Measurements from ENCODE around the gene MED16.

The MED16 gene, protein sequence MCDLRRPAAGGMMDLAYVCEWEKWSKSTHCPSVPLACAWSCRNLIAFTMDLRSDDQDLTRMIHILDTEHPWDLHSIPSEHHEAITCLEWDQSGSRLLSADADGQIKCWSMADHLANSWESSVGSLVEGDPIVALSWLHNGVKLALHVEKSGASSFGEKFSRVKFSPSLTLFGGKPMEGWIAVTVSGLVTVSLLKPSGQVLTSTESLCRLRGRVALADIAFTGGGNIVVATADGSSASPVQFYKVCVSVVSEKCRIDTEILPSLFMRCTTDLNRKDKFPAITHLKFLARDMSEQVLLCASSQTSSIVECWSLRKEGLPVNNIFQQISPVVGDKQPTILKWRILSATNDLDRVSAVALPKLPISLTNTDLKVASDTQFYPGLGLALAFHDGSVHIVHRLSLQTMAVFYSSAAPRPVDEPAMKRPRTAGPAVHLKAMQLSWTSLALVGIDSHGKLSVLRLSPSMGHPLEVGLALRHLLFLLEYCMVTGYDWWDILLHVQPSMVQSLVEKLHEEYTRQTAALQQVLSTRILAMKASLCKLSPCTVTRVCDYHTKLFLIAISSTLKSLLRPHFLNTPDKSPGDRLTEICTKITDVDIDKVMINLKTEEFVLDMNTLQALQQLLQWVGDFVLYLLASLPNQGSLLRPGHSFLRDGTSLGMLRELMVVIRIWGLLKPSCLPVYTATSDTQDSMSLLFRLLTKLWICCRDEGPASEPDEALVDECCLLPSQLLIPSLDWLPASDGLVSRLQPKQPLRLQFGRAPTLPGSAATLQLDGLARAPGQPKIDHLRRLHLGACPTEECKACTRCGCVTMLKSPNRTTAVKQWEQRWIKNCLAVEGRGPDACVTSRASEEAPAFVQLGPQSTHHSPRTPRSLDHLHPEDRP

DNA sequence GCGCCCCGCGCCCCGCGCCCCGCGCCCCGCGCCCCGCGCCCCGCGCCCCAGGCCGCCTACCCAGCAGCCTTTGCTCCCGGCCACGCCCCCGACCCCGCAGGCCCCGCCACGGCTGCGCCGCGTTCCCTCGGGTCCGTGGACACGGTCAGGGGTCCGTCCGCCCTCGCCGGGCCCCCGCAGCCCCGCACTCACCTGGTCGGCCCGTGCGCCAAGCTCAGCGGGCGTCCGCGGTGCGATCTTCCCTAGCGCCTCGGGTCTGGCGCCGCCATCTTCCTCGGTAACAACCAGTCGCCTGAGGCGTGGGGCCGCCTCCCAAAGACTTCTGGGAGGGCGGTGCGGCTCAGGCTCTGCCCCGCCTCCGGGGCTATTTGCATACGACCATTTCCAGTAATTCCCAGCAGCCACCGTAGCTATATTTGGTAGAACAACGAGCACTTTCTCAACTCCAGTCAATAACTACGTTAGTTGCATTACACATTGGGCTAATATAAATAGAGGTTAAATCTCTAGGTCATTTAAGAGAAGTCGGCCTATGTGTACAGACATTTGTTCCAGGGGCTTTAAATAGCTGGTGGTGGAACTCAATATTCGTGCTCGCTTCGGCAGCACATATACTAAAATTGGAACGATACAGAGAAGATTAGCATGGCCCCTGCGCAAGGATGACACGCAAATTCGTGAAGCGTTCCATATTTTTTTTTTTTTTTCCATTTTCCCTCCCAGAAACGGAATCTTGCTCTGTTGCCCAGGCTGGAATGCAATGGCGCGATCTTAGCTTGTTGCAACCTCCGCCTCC is at the start of gene MED16, which contains the start of gene RNU6-9:
Gene MED16 (minus strand): TSS at position 294 of the 796 bp plus-strand sequence. CDS start 2,056 bp downstream, outside the sequence.
Gene RNU6-9 (plus strand): TSS at position 591 of the 796 bp plus-strand sequence.
- peak; percentile 76 for DNase-seq (ENCODE audit: low read depth, low spot score)

DNA sequence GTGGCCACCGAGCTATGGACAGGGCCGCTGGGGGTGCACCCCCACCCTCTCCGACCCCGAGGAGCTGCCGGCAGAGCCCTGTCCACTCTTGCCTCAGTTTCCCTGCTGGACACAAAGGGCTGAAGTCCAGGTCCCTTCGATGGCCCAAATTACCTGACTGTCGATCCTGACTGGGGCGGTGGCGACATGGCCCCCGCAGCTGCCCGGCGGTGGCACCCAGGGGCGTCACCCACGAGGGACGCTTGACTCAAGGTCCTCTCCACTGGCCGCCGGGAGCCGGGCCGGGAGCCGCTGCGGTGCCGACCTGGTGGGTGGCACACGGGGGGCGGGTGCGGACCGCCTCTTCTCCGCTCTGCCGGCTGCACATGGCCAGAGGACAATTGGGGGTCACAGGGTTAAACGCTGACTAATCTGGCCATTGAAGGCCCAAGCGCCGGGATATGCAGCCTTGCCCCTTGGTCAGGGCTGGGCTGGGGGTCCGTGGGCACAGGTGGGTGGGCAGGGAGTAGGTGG is 49.2 kb upstream of the MED16 start:
- no peak for DNase-seq (ENCODE audit: low read depth, low spot score)

DNA sequence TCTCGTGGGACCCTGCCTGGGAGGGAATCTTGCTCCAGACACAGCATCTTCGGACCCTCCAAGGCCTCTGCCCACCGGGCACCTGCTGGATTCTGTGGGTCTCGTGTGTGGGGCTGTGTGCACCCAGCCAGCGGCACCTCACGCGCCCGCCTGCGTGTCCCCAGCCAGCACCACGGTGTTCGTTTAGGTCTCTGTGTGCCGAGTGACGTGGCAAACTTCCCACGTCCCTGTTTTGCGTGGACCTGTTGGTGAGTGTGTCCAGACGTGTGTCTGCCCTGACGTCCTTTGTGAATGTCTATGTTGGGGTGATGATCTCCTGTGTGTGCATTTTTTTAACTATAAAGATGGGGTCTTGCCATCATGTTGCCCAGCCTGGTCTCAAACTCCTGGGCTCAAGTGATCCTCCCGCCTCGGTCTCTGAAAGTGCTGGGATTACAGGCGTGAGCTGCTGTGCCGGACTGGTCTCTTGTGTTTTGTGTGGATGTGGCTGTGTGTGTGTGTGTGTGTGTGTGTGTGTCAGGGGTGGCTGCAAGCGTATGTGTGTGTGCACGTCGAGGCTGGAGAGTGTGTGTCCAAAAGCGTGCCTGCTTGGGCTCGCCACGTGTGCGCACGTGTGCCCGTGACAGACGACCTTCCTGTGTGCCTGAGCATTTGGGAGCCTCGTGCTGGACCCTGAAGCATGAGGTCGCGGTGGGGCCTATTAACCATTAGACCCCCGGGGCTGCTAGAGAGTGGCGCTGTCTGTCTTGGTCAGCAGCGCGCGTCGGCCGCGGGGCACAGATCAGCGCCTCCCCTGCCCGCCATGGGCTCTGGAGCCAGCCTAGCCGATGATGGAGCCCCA is 48.5 kb upstream of the MED16 start:
- no peak for DNase-seq (ENCODE audit: low read depth, low spot score)

DNA sequence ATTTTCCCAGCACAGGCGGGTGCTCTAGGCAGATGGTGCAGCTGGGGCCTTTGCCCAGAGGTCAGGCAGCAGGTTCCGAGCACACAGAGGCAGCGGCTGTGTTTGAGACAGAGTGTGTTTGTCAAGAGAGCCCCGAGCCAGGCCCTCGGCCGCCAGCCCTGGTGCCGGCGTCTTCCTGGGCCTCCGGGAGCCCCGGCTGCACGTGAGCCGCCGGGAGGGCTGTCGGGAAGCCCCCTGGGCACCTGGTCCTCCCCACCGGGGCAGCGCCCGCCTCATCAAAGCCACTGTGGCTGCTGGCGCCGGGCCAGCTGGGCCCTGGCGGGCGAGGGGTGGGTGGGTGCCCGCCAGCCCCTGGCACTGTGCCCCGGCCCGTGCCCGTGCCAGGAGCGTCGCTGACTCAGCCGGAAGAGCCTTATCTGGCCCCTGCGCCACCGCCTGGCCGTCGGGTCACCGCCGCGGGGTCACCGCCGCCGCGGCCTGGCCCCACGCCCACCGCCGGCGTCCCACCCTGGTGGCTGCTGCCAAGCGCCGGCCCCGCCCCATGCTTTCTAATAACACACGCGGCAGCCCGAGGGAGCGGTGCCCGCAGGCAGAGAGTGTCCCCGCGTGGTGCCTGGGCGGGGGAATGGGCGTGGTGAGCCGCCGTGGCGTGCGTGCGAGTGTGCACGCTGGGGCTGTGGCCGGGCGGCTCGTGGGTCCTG is 47.8 kb upstream of the MED16 start:
- peak; percentile 70 for DNase-seq (ENCODE audit: low read depth, low spot score)

DNA sequence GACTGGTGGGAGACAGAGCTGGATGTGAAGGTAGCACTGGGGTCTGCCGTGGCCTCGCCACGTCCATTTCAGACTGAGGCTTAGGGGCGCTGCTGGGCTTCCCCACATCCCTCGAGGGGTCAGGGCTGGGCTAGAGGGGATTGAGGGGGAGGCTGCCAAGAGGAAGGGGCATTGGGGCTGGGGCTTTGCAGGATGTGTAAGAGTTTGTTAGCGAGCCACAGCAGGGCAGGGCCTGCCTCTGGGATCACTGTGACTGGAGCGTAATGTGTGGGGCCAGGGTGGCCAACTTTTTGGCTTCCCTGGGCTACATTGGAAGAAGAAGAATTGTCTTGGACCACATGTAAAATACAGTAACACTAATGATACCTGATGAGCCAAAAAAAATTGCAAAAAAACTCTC is 46.9 kb upstream of the MED16 start:
- DNase-seq (ENCODE audit: low read depth, low spot score) = no peak

DNA sequence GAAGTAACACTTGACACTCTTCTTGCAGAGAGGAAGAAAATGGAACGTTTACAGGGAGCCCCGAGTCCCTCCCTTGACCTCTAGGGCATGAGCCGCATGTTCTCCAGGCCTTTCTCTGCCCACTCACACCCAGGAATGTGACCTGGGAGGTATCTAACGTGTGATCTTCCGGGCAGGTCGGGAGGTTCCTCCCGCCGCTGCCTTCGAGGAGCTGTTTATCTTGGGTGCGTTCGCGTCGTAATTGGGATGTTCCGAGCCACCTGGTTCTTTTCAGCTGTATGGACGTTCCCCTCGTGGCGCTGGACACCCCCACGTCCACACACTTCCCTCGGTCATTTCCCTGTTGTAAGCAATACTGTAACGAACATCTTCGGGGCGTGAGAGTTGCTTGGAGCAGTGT is 46.5 kb upstream of the MED16 start:
- no peak for DNase-seq (ENCODE audit: low read depth, low spot score)

DNA sequence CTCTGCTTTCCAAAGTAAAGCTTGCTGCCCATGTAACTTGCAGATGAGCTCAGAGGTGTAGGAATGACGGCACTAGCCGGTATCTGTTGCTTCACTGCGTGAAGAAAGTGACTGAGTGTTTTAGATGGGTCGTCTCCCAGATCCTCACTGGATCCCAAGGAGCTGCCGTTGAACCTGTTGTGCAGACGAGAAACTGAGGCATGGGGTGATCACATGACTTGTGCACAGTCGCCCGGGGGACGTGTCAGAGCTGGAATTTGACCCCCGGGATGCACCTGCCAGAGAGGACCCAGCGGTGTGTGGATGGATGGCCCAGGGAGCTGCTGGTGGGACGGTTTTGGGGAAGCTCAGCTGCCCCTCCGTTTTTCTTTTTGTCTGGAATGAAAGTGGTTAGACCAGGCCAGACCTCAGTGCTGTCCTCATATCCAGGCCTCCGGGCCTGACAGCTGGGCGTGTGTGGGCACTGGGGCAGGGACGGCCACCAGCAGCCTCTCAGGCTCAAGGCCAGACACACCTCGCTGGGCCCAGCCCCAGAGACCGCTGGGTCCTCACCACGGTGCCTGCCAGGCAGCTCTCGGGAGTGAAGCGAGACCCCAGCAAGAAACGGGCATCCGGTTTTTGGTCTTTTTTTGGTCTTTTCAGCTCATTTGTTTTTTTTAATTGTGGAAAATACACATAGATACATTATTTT is 45.4 kb upstream of the MED16 start:
- DNase-seq (ENCODE audit: low read depth, low spot score) = no peak

DNA sequence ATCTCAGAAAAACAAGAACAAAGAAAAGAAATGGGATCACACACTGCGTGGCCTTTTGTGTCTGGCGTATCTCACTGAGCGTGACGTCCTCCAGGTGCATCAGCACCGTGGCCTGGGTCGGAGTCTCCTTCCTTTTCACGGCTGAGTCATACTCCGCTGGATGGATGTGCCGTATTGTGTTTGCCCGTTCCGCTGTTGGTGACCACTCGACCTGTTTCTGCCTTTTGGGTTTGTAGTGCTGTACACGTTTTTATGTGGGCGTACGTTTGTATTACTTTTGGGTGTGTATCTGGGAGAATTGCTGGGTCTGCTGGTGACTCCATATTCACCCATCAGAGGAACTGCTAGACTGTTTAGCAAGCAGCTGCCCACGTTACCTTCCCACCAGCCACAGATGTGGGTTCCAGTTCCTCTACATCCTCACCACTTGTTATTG is 44.3 kb upstream of the MED16 start:
- no peak for DNase-seq (ENCODE audit: low read depth, low spot score)

DNA sequence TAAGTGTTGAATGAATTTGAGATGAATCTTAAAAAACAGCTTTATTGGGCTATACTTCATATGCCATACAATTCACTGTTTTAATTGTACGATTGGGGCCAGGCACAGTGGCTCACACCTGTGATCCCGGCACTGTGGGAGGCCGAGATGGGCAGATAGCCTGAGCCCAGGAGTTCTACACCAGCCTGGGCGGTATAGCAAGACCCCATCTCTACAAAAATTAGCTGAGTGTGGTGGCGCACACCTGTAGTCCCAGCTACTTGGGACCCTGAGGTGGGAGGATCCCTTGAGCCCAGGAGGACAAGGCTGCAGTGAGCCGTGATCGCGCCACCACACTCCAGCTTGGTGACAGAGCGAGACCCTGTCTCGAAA is 43.2 kb upstream of the MED16 start:
- no peak for DNase-seq (ENCODE audit: low read depth, low spot score)

DNA sequence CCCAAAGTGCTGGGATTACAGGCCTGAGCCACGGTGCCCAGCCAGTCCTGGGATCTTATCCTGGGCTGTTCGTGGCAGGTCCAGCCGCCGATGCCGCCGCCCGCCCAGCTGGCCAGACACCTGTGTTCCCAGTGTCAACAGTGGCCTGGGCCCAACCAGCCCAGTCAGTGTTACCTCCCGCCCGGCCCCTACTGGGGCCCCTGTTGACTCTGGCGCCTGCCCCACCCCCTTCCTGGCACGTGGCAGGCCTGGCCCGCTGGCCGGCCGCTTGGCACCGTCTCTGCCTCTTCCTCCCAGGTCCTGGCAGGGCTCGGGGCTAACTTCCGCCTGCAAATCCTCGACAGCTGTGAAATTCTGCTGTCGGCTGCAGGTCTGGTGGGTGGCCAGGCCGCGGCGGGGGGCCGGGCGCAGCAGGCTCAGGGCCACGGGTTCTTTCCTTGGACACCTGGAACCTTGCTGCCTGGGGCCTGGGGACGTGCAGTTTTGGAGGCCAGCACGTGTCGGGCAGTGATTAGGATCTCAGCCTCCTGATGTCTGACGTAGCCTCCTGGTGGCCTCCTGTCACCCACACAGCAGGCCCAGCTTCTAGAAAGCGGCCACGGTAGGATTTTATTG is 42.0 kb upstream of the MED16 start:
- no peak for DNase-seq (ENCODE audit: low read depth, low spot score)

DNA sequence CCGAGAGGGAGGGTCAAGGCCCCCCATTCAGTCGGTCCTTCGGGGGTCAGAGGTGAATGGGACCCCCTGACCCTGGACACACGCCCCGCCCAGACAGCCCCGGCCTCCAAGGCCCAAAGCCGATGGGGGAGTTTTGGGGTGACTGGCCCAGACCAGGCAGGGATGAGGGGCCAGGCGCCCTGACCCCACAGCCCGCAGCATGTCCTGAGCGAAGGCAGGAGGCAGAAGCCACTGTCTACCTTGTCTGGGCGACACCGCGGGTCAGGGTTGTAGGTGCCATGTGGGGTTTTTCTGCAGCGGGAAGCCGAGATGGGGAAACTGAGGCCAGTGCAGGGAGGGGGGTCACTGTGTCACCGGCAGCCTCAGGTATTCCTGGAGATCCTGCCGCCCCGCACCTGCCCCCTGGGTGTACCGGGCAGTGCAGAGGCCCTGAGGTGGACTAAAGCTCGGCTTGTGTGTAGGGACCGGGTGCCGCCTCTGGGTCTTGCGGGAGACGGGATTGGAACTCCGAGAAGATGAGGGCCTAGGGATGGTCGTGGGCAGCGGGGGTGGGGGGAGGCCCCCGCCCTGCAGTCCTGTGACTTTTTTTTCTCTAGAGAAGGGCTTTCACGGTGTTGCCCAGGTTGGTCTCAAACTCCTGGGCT is 41.3 kb upstream of the MED16 start:
- DNase-seq (ENCODE audit: low read depth, low spot score) = no peak

DNA sequence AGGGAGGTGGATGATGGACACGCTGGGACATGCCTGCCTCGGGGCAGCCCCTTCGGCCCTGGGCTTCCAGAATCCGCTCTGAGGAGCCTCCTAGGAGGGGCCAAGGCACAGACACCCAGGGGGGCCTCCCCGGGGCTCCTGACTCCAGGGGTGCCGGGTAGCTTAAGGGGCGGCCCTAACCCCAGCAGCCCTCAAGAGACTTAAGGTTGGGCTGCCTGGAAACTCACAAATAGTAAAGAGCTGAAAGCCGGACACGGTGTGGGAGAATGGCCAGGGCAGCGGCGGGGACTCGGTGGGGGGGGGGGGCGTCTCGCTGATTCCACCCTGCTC is 40.5 kb upstream of the MED16 start:
- DNase-seq (ENCODE audit: low read depth, low spot score) = no peak

DNA sequence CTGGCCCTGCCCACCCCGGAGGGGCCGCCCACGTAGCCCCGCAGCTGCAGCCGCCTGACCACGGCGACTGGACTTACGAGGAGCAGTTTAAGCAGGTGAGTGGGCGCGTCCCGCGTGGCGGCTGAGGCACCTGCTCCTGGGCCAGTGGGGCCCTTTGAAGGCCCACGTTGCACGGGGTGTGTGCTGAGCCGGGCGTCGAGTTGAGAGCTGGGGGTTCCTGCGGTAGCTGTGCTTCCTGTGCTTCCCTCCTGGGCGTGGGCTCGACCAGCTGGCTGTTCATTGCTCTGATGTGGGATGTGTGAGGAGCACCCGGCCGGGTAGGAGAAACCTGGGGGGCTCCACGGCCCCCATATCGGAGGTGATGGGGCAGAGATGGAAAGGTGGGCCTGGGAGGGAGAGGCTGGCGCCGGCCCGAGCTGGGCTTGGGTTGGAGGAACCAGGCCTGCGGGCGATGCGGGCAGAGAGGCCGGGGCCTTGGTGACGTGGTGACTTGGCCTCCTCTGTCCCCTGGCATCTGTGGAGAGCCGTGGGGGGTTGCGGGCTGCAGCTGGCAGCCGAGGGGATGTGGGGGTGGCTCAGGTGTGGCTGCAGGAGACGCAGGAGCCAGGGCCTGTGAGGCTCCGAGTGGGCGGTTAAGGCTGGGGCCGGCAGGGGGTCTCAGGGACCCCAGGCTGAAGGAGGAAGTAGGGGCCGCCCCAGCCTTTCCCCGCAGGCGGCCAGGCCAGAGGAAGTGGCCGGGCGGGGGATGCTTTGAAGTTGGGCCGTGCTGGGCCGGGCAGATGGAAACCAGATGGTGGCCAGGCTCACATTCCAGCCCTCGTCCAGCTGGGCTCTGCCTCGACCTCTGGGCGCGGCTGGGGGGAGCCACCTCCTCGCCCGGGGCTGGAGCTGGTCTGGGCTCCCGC is 39.9 kb upstream of the MED16 start:
- DNase-seq (ENCODE audit: low read depth, low spot score) = peak; percentile 86

DNA sequence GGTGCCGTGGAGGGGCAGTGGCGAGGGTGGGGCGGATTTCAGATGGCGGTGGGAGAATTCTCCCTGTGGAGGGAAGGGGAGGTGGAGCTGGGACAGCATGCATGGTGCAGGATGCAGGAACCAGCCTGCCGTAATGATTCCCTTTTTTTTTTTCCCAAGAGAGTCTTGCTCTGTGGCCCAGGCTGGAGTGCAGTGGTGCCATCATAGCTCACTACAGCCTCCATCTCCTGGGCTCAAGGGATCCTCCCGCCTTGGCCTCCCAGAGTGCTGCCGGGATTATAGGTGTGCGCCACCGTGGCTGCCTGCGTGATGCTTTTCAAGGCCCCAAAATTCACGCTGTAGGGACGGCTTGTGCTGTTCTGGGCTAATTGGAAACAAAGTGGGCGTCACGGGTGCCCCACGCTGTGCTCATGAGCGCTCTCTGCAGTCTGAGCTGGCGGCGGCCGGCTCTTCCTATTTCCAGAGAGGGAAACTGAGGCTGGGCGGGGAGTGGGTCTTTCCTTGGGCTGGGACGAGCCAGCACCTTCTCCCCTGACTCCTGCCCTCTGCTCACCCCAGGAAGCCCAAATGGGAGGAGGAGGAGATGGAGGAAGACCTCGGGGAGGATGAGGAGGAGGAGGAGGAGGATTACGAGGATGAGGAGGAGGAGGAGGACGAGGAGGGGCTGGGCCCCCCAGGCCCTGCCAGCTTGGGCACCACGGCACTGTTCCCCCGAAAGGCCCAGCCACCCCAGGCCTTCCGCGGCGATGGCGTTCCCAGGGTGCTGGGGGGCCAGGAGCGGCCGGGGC is 39.1 kb upstream of the MED16 start:
- no peak for DNase-seq (ENCODE audit: low read depth, low spot score)

DNA sequence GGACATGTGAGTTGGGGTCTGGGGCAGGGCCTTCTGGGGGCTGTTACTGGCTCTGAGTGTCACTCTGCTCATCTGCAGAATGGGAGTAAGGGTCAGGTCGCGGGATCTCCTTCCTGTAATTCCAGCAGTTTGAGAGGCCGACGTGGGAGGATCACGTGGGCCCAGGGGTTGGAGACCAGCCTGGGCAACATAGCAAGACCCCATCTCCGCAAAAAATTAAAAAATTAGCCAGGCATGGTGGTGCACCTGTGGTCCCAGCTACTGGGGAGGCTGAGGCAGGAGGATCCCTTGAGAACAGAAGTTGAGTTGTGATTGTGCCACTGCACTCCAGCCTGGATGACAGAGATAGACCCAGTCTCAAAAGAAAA is 36.9 kb upstream of the MED16 start:
- no peak for DNase-seq (ENCODE audit: low read depth, low spot score)

DNA sequence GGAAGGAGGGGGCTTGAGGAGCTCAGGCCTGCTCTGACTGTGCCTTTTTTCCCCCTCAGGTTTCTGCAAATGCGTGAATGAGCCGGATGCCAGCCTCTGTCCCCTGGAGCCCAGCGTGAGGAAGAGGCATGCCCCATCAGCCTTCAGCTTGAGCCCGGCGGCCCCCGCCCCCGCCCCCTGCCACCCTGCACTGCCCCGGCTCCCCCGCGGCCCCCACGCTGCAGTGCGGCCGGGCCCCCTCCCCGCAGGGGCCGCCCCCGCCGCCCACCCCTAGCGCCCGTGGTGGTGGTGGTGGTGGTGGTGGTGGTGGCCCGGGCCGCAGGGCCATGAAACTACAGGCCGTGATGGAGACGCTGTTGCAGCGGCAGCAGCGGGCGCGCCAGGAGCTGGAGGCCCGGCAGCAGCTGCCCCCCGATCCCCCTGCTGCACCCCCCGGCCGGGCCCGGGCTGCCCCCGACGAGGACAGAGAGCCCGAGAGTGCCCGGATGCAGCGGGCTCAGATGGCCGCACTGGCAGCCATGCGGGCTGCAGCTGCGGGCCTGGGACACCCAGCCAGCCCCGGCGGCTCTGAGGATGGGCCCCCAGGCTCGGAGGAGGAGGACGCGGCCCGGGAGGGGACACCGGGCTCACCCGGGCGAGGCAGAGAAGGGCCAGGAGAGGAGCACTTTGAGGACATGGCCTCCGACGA is 36.4 kb upstream of the MED16 start:
- DNase-seq (ENCODE audit: low read depth, low spot score) = no peak
